Measurements from ENCODE around the gene SMCO3.

DNA sequence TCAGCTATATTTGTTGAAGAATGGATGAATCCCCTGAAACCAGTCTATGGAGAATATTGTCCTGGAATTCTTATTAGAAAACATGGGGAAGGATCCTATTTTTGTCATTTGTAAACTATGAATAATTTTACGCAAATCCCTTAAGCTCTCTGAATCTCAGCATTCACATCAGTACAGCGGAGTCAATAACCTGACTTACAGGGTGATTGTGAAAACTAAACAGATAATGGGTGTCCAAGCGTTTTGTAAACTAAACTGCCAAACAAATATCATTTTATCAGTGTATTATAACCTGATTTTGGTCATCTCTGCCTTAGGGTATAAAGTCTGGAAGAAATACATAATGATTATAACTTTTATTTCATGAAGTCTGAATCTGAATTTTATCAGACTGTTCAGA is 19.4 kb upstream of the SMCO3 start:
- TF ChIP-seq, protein P1, sequence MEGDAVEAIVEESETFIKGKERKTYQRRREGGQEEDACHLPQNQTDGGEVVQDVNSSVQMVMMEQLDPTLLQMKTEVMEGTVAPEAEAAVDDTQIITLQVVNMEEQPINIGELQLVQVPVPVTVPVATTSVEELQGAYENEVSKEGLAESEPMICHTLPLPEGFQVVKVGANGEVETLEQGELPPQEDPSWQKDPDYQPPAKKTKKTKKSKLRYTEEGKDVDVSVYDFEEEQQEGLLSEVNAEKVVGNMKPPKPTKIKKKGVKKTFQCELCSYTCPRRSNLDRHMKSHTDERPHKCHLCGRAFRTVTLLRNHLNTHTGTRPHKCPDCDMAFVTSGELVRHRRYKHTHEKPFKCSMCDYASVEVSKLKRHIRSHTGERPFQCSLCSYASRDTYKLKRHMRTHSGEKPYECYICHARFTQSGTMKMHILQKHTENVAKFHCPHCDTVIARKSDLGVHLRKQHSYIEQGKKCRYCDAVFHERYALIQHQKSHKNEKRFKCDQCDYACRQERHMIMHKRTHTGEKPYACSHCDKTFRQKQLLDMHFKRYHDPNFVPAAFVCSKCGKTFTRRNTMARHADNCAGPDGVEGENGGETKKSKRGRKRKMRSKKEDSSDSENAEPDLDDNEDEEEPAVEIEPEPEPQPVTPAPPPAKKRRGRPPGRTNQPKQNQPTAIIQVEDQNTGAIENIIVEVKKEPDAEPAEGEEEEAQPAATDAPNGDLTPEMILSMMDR (IDR thresholded peaks at IDR 0.05): no peak
- no peak for TF ChIP-seq POLR2A (IDR thresholded peaks at IDR 0.05)
